H1 (cell line): ENCODE measurements around the gene MLH3. TPM values are rescaled to one million over a fixed set of nuclear protein-coding genes. Genes with fewer than 3 reads are reported as not detected.

Experiments used
- ASH2L ChIP-seq: fragments of 200-600, 300-600 bp; sonication (generic); IDR thresholded peaks from one replicate; pipeline ENCODE4 v1.7.1; 2017; ENCODE audit warnings: low read length
- BCL11A ChIP-seq, 2 experiments: IDR thresholded peaks; one replicate each; pipeline ENCODE4 v1.6.1; 2011; ENCODE audit warnings: low read depth in 2 of 2, low read length in 2 of 2, mild to moderate bottlenecking in 2 of 2
- CREB1 ChIP-seq: IDR thresholded peaks from 2 replicates; pipeline ENCODE4 v1.6.1; 2012; ENCODE audit warnings: inconsistent platforms
- CTCF ChIP-seq, 3 experiments: IDR thresholded peaks; 1 replicate in 2 of 3; 2 replicates in 1 of 3; pipeline versions ENCODE4 v1.5.1 to v1.6.1; 2011; ENCODE audit warnings: low read length in 3 of 3, mild to moderate bottlenecking in 3 of 3, inconsistent platforms in 2 of 3, low read depth in 1 of 3, moderate library complexity in 1 of 3; ENCODE audit not compliant: insufficient read depth in 1 of 3; ENCODE audit errors: control extremely low read depth in 1 of 3
- JUN ChIP-seq: IDR thresholded peaks from 2 replicates; pipeline ENCODE4 v1.6.1; 2011; ENCODE audit warnings: low read depth, mild to moderate bottlenecking, improper control_type of control experiment, low read length
- KDM4A ChIP-seq: IDR thresholded peaks from one replicate; pipeline ENCODE4 v1.7.1; 2012; ENCODE audit warnings: low read depth, mild to moderate bottlenecking, moderate library complexity, low read length, inconsistent platforms; ENCODE audit not compliant: severe bottlenecking
- MAX ChIP-seq: IDR thresholded peaks from 2 replicates; pipeline ENCODE4 v1.6.1; 2012; ENCODE audit warnings: inconsistent platforms
- POLR2AphosphoS5 ChIP-seq: IDR thresholded peaks from 2 replicates; pipeline ENCODE4 v1.6.1; 2011; ENCODE audit warnings: low read depth, low read length
- SIN3A ChIP-seq, 2 experiments: IDR thresholded peaks in 1 of 2; conservative IDR thresholded peaks in 1 of 2; 2 replicates each; pipeline ENCODE4 v1.6.1; 2011 to 2012; ENCODE audit warnings: low read length in 2 of 2, improper control_type of control experiment in 1 of 2, low read depth in 1 of 2, mild to moderate bottlenecking in 1 of 2
- SIRT6 ChIP-seq: IDR thresholded peaks from one replicate; pipeline ENCODE4 v1.7.1; 2012; ENCODE audit warnings: low read length, inconsistent platforms
- SP2 ChIP-seq: IDR thresholded peaks from 2 replicates; pipeline ENCODE4 v1.6.1; 2012; ENCODE audit warnings: mild to moderate bottlenecking, low read length, inconsistent platforms
- polyA plus RNA-seq, 7 experiments: library from polyadenylated mRNA; depleted of rRNA in 3 of 7; stranded (reverse) in 5 of 7; unstranded in 2 of 7; fragments of >200 nt in 5 of 7; fragments of 200-250 nt in 2 of 7; gene quantifications; 1 replicate in 5 of 7; 2 replicates in 1 of 7; 4 replicates in 1 of 7; pipeline versions ENCODE4 v1.2.1 to v1.2.3, GENCODE V29; 2011 to 2013; ENCODE audit warnings: missing spikeins in 2 of 7, mixed read lengths in 2 of 7
- total RNA-seq: library from RNA; stranded (reverse); fragmentation: NEBNext Ultra II Directional; extraction: Animal tissue kit (Norgen Biotek cat#: 25700); gene quantifications from 2 replicates; pipeline ENCODE4 v1.2.1, GENCODE V29; 2021

Gene MLH3
- total and polyA plus RNA-seq, 2 of the 8 experiments (the other 6 are each of a cell fraction or from before 2014, with no cell fraction given), result 9.3 to 20.1 TPM

- no peak for TF ChIP-seq CTCF (IDR thresholded peaks at IDR 0.05; ENCODE audit: control extremely low read depth in 1 of 3, insufficient read depth in 1 of 3, low read depth in 1 of 3, low read length in 3 of 3)
- no peak for TF ChIP-seq SIRT6
- TF ChIP-seq POLR2AphosphoS5, result peak; percentile 74
- no peak for TF ChIP-seq SIN3A (conservative IDR thresholded peaks at IDR 0.05 in 1 of 2, IDR thresholded peaks at IDR 0.05 in 1 of 2; ENCODE audit: low read depth in 1 of 2, low read length in 2 of 2)
- TF ChIP-seq BCL11A (IDR thresholded peaks at IDR 0.05; ENCODE audit: low read depth in 2 of 2, low read length in 2 of 2), result no peak
- no peak for TF ChIP-seq CREB1
- TF ChIP-seq JUN, result no peak
- peak; percentile 87 for TF ChIP-seq KDM4A
- TF ChIP-seq SP2, result no peak
- peak; percentile 93 for TF ChIP-seq MAX
- TF ChIP-seq ASH2L, result peak; percentile 90
Measured at GRCh38 chr14:75050852-75051555, at the start of gene MLH3 (continued).
